ENCODE data around the gene PNMA8C.

The PNMA8C gene

GRCh38 chr19:46394402-46394797 is 34.3 kb downstream of the PNMA8C start:
- H3K4me3 ChIP-seq (ENCODE audit: control insufficient read depth, low read depth, low read length): no peak overlapping the region
- no peak for TF ChIP-seq CTCF (conservative IDR thresholded peaks at IDR 0.05; ENCODE audit: control insufficient read depth, insufficient read depth, low read depth, low read length)
- no peak for DNase-seq (ENCODE audit: low read depth)

- DNase-seq (ENCODE audit: low read depth): no peak
- TF ChIP-seq CTCF (conservative IDR thresholded peaks at IDR 0.05; ENCODE audit: control insufficient read depth, insufficient read depth, low read depth, low read length): no peak
- H3K4me3 ChIP-seq (ENCODE audit: control insufficient read depth, low read depth, low read length): no peak overlapping the region
Observed at GRCh38 chr19:46393456-46394401, 35.0 kb downstream of the PNMA8C start.

GRCh38 chr19:46392837-46393236 is 35.9 kb downstream of the PNMA8C start:
- H3K4me3 ChIP-seq (ENCODE audit: control insufficient read depth, low read depth, low read length): no peak overlapping the region
- DNase-seq (ENCODE audit: low read depth): no peak
- TF ChIP-seq CTCF (conservative IDR thresholded peaks at IDR 0.05; ENCODE audit: control insufficient read depth, insufficient read depth, low read depth, low read length): no peak

- no peak for TF ChIP-seq CTCF (conservative IDR thresholded peaks at IDR 0.05; ENCODE audit: control insufficient read depth, insufficient read depth, low read depth, low read length)
- peak; percentile 65 for DNase-seq (ENCODE audit: low read depth)
- H3K4me3 ChIP-seq (ENCODE audit: control insufficient read depth, low read depth, low read length): no peak overlapping the region
Observed at GRCh38 chr19:46392252-46392801, 36.4 kb downstream of the PNMA8C start.

- DNase-seq (ENCODE audit: low read depth): no peak
- no peak for TF ChIP-seq CTCF (conservative IDR thresholded peaks at IDR 0.05; ENCODE audit: control insufficient read depth, insufficient read depth, low read depth, low read length)
- H3K4me3 ChIP-seq (ENCODE audit: control insufficient read depth, low read depth, low read length): no peak overlapping the region
Observed at GRCh38 chr19:46391296-46392251, 37.2 kb downstream of the PNMA8C start.

- no peak for TF ChIP-seq CTCF (conservative IDR thresholded peaks at IDR 0.05; ENCODE audit: control insufficient read depth, insufficient read depth, low read depth, low read length)
- H3K4me3 ChIP-seq (ENCODE audit: control insufficient read depth, low read depth, low read length): no peak overlapping the region
- peak; percentile 70 for DNase-seq (ENCODE audit: low read depth)
Observed at GRCh38 chr19:46390866-46391265, 37.9 kb downstream of the PNMA8C start.
